Nephron progenitor cell (in vitro differentiated cells): ENCODE results near the gene IGFBP1.
"Not testable (repeated sequence)": the region's sequence is repeated elsewhere in the genome, so short reads cannot be mapped to it uniquely, and the experiment has no call there.

Experiments used
- DNase-seq: peaks from one replicate; pipeline ENCODE4 v3.0.0; 2021
- H3K27ac Mint-ChIP-seq: 2 replicates; pipeline ENCODE4 v1.8.0; 2021; ENCODE audit warnings: mild to moderate bottlenecking, moderate library complexity, mixed read lengths
- H3K27me3 Mint-ChIP-seq: 2 replicates; pipeline ENCODE4 v1.8.0; 2021; ENCODE audit warnings: mild to moderate bottlenecking, low read depth, mixed read lengths; ENCODE audit not compliant: poor library complexity
- H3K36me3 Mint-ChIP-seq: 2 replicates; pipeline ENCODE4 v1.8.0; 2021; ENCODE audit warnings: low read depth, mixed read lengths
- H3K4me1 Mint-ChIP-seq: 2 replicates; pipeline ENCODE4 v1.8.0; 2021; ENCODE audit warnings: mixed read lengths
- H3K4me3 Mint-ChIP-seq: 2 replicates; pipeline ENCODE4 v1.8.0; 2021; ENCODE audit warnings: mild to moderate bottlenecking, moderate library complexity, mixed read lengths
- H3K9me3 Mint-ChIP-seq: 2 replicates; pipeline ENCODE4 v1.8.0; 2021; ENCODE audit warnings: mild to moderate bottlenecking, moderate library complexity, mixed read lengths
- TF ChIP-seq, protein P1 (sequence below): fragments of 200-600 bp; sonication (generic); IDR thresholded peaks from 2 replicates; pipeline ENCODE4 v1.5.0; 2021; ENCODE audit warnings: antibody characterized with exemption

The IGFBP1 gene

DNA sequence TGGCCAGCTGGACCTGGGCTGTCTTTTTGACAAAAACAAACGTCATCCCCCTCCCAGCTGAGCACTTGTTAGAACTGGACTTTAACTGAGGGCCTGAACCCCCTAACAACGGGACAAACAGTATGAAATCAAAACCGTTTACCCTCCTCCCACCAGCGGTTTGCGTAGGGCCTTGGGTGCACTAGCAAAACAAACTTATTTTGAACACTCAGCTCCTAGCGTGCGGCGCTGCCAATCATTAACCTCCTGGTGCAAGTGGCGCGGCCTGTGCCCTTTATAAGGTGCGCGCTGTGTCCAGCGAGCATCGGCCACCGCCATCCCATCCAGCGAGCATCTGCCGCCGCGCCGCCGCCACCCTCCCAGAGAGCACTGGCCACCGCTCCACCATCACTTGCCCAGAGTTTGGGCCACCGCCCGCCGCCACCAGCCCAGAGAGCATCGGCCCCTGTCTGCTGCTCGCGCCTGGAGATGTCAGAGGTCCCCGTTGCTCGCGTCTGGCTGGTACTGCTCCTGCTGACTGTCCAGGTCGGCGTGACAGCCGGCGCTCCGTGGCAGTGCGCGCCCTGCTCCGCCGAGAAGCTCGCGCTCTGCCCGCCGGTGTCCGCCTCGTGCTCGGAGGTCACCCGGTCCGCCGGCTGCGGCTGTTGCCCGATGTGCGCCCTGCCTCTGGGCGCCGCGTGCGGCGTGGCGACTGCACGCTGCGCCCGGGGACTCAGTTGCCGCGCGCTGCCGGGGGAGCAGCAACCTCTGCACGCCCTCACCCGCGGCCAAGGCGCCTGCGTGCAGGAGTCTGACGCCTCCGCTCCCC is at the start of gene IGFBP1:
Gene IGFBP1 (plus strand): TSS at position 304 of the 808 bp plus-strand sequence. CDS start 165 bp downstream, at position 469.
- TF ChIP-seq, protein P1, sequence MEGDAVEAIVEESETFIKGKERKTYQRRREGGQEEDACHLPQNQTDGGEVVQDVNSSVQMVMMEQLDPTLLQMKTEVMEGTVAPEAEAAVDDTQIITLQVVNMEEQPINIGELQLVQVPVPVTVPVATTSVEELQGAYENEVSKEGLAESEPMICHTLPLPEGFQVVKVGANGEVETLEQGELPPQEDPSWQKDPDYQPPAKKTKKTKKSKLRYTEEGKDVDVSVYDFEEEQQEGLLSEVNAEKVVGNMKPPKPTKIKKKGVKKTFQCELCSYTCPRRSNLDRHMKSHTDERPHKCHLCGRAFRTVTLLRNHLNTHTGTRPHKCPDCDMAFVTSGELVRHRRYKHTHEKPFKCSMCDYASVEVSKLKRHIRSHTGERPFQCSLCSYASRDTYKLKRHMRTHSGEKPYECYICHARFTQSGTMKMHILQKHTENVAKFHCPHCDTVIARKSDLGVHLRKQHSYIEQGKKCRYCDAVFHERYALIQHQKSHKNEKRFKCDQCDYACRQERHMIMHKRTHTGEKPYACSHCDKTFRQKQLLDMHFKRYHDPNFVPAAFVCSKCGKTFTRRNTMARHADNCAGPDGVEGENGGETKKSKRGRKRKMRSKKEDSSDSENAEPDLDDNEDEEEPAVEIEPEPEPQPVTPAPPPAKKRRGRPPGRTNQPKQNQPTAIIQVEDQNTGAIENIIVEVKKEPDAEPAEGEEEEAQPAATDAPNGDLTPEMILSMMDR, result no peak
- H3K4me1 Mint-ChIP-seq, result peaks cover 54% of the 10 kb centered on the region
- no peak within 1 kb of the TSS for H3K27ac Mint-ChIP-seq
- no peaks in the 10 kb centered on the region for H3K36me3 Mint-ChIP-seq
- H3K9me3 Mint-ChIP-seq, result no peaks in the 10 kb centered on the region
- DNase-seq, result peak; percentile 63
- peak within 1 kb of the TSS; percentile 84 for H3K4me3 Mint-ChIP-seq
- peaks cover 94% of the 10 kb centered on the region for H3K27me3 Mint-ChIP-seq

GRCh38 chr7:45838852-45839251 is 49.4 kb upstream of the IGFBP1 start:
- not testable (repeated sequence) for H3K9me3 Mint-ChIP-seq, H3K27ac Mint-ChIP-seq, H3K36me3 Mint-ChIP-seq, H3K4me3 Mint-ChIP-seq, H3K4me1 Mint-ChIP-seq, H3K27me3 Mint-ChIP-seq, DNase-seq

- not testable (repeated sequence) for H3K36me3 Mint-ChIP-seq, H3K4me1 Mint-ChIP-seq, H3K27ac Mint-ChIP-seq, H3K4me3 Mint-ChIP-seq, H3K9me3 Mint-ChIP-seq, DNase-seq
- H3K27me3 Mint-ChIP-seq, result peaks cover 12% of the 10 kb centered on the region
Measured at GRCh38 chr7:45841926-45842717, 46.2 kb upstream of the IGFBP1 start.

DNA sequence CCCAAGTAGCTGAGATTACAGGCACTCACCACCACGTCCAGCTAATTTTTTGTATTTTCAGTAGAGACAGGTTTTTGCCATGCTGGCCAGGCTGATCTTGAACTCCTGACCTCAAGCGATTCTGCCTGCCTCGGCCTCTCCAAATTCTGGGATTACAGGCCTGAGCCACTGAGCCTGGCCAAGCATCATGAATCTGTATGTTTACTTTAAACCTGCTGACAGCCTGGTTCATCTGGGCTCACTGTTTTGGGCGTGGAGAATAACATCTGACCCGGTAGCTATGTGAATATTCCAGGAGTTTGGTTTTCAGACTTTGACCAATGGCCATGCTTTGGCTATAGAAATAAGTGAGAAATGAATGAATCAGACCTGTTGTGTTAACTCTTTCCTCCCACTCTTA is 41.8 kb upstream of the IGFBP1 start:
- H3K36me3 Mint-ChIP-seq, H3K27me3 Mint-ChIP-seq, H3K27ac Mint-ChIP-seq, H3K4me3 Mint-ChIP-seq, DNase-seq, H3K4me1 Mint-ChIP-seq, H3K9me3 Mint-ChIP-seq: not testable (repeated sequence)

DNA sequence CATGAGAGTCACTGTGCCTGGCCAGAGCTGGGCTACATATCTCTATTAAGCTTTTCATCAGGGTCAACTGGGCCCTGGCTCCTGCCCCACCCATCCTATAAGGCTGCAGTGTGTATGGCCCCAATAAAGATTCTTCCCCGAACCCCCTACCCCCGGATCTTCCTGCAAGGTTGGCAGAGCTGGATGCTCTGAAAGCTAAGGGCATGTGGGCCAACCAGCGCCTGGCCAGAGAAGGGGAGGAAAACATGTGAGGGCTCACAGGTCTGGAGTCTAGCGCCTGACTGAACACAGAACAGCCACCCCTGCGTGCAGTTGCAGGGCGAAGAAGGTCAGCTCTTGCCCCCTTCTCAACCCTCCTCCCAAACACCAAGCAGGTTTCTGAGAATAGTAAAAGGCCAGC is 39.6 kb upstream of the IGFBP1 start:
- not testable (repeated sequence) for H3K27ac Mint-ChIP-seq, H3K4me1 Mint-ChIP-seq, H3K36me3 Mint-ChIP-seq, H3K4me3 Mint-ChIP-seq, H3K9me3 Mint-ChIP-seq, DNase-seq
- peaks cover 22% of the 10 kb centered on the region for H3K27me3 Mint-ChIP-seq

GRCh38 chr7:45852984-45853383 is 35.3 kb upstream of the IGFBP1 start:
- H3K9me3 Mint-ChIP-seq, H3K27ac Mint-ChIP-seq, H3K4me3 Mint-ChIP-seq, H3K36me3 Mint-ChIP-seq, DNase-seq, H3K4me1 Mint-ChIP-seq: not testable (repeated sequence)
- peaks cover 22% of the 10 kb centered on the region for H3K27me3 Mint-ChIP-seq

- H3K4me1 Mint-ChIP-seq, H3K36me3 Mint-ChIP-seq, H3K9me3 Mint-ChIP-seq, DNase-seq, H3K4me3 Mint-ChIP-seq, H3K27ac Mint-ChIP-seq: not testable (repeated sequence)
- H3K27me3 Mint-ChIP-seq, result peaks cover 22% of the 10 kb centered on the region
Measured at GRCh38 chr7:45853491-45853890, 34.8 kb upstream of the IGFBP1 start.

GRCh38 chr7:45855680-45856079 is 32.6 kb upstream of the IGFBP1 start:
- H3K27me3 Mint-ChIP-seq, result peaks cover 22% of the 10 kb centered on the region
- DNase-seq, H3K4me1 Mint-ChIP-seq, H3K27ac Mint-ChIP-seq, H3K4me3 Mint-ChIP-seq, H3K36me3 Mint-ChIP-seq, H3K9me3 Mint-ChIP-seq: not testable (repeated sequence)

- H3K4me1 Mint-ChIP-seq, H3K27ac Mint-ChIP-seq: not testable (repeated sequence)
Measured at GRCh38 chr7:45856888-45857287, 31.4 kb upstream of the IGFBP1 start.

DNA sequence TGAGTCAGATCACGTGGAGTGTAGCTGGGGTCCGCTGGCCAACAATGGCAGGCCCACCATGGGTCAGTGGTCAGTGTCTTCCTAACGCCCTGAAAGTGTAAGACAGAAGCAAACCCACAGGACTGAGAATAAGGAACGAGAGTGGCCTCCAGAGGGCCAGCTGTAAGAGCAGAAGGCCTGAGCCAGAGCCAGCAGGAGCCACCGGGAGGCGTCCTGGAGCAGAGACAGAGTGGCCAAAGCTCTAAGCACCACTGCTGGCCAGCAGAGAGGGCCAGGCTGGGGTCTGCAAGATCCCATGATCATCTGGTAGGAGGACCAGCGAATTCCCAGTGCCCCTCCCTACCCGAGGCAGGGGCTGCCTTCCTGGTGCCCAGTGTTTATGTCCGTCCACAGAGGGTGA is 24.6 kb upstream of the IGFBP1 start:
- no peak overlapping the region for H3K27ac Mint-ChIP-seq
- no peaks in the 10 kb centered on the region for H3K9me3 Mint-ChIP-seq
- no peak for DNase-seq
- no peak overlapping the region for H3K4me3 Mint-ChIP-seq
- peaks cover 20% of the 10 kb centered on the region for H3K27me3 Mint-ChIP-seq
- H3K36me3 Mint-ChIP-seq, result no peaks in the 10 kb centered on the region
- TF ChIP-seq, protein P1, result no peak
- peaks cover 15% of the 10 kb centered on the region for H3K4me1 Mint-ChIP-seq

More at GRCh38 chr7:45856888-45857287, 31.4 kb upstream of the IGFBP1 start:
- not testable (repeated sequence) for H3K4me3 Mint-ChIP-seq, DNase-seq, H3K36me3 Mint-ChIP-seq, H3K9me3 Mint-ChIP-seq
- peaks cover 17% of the 10 kb centered on the region for H3K27me3 Mint-ChIP-seq
